ENCODE measurements around the gene ERMP1.

ERMP1 gene

DNA sequence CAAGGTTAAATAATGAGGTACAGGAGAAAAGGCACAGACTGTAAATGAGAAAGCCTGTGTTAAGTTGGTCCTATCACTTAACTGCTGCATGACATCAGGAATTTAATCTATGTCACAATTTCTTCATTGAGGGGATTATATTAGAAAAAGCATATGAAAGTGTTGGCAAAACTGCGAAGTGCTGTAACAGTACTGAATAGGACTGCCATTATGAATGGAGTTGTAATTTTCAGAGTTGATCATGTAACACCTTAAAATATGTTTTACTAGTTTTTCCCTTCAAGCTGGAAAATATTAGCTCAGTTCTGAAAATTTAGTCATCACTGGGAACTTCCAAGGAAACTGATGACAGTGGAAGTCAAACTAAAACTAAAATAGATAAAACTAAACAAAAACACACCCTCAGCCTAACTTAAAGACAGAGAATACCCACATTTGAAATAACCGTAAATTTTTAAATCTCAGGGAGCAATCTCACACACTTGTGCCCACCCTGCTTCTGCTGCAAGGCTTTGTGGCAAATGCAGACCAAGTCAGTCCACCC lies 45.1 kb downstream of the ERMP1 start:
- no peak for TF ChIP-seq ZNF70 (CRISPR knock-in tag; IDR thresholded peaks at IDR 0.05)
- TF ChIP-seq CSDC2 (CRISPR knock-in tag; IDR thresholded peaks at IDR 0.05), result no peak
- no peak for TF ChIP-seq ZC3H10 (CRISPR knock-in tag; IDR thresholded peaks at IDR 0.05)
- no peak for TF ChIP-seq OSR1 (CRISPR knock-in tag; IDR thresholded peaks at IDR 0.05)
- TF ChIP-seq PPARA (CRISPR knock-in tag; IDR thresholded peaks at IDR 0.05; ENCODE audit: borderline replicate concordance), result no peak
- TF ChIP-seq ZNF8 (CRISPR knock-in tag; IDR thresholded peaks at IDR 0.05), result no peak
- TF ChIP-seq ZNF565 (CRISPR knock-in tag; conservative IDR thresholded peaks at IDR 0.05; ENCODE audit: low read depth), result no peak
- TF ChIP-seq GLIS3 (CRISPR knock-in tag; IDR thresholded peaks at IDR 0.05), result no peak
- TF ChIP-seq TCF4 (CRISPR knock-in tag; IDR thresholded peaks at IDR 0.05; ENCODE audit: borderline replicate concordance), result no peak
- TF ChIP-seq BACH2 (CRISPR knock-in tag; IDR thresholded peaks at IDR 0.05; ENCODE audit: borderline replicate concordance), result no peak
- TF ChIP-seq, protein P1, sequence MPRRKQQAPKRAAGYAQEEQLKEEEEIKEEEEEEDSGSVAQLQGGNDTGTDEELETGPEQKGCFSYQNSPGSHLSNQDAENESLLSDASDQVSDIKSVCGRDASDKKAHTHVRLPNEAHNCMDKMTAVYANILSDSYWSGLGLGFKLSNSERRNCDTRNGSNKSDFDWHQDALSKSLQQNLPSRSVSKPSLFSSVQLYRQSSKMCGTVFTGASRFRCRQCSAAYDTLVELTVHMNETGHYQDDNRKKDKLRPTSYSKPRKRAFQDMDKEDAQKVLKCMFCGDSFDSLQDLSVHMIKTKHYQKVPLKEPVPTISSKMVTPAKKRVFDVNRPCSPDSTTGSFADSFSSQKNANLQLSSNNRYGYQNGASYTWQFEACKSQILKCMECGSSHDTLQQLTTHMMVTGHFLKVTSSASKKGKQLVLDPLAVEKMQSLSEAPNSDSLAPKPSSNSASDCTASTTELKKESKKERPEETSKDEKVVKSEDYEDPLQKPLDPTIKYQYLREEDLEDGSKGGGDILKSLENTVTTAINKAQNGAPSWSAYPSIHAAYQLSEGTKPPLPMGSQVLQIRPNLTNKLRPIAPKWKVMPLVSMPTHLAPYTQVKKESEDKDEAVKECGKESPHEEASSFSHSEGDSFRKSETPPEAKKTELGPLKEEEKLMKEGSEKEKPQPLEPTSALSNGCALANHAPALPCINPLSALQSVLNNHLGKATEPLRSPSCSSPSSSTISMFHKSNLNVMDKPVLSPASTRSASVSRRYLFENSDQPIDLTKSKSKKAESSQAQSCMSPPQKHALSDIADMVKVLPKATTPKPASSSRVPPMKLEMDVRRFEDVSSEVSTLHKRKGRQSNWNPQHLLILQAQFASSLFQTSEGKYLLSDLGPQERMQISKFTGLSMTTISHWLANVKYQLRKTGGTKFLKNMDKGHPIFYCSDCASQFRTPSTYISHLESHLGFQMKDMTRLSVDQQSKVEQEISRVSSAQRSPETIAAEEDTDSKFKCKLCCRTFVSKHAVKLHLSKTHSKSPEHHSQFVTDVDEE (CRISPR knock-in tag; IDR thresholded peaks at IDR 0.05), result no peak
- TF ChIP-seq, protein P2, sequence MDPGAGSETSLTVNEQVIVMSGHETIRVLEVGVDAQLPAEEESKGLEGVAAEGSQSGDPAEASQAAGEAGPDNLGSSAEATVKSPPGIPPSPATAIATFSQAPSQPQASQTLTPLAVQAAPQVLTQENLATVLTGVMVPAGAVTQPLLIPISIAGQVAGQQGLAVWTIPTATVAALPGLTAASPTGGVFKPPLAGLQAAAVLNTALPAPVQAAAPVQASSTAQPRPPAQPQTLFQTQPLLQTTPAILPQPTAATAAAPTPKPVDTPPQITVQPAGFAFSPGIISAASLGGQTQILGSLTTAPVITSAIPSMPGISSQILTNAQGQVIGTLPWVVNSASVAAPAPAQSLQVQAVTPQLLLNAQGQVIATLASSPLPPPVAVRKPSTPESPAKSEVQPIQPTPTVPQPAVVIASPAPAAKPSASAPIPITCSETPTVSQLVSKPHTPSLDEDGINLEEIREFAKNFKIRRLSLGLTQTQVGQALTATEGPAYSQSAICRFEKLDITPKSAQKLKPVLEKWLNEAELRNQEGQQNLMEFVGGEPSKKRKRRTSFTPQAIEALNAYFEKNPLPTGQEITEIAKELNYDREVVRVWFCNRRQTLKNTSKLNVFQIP (CRISPR knock-in tag; IDR thresholded peaks at IDR 0.05; ENCODE audit: borderline replicate concordance, low read depth), result no peak
- TF ChIP-seq RARB (CRISPR knock-in tag; IDR thresholded peaks at IDR 0.05), result no peak
- no peak for TF ChIP-seq ARNTL (CRISPR knock-in tag; IDR thresholded peaks at IDR 0.05; ENCODE audit: borderline replicate concordance, low read depth)
- TF ChIP-seq ESRRG (CRISPR knock-in tag; IDR thresholded peaks at IDR 0.05), result no peak
- ATAC-seq, result no peak

DNA sequence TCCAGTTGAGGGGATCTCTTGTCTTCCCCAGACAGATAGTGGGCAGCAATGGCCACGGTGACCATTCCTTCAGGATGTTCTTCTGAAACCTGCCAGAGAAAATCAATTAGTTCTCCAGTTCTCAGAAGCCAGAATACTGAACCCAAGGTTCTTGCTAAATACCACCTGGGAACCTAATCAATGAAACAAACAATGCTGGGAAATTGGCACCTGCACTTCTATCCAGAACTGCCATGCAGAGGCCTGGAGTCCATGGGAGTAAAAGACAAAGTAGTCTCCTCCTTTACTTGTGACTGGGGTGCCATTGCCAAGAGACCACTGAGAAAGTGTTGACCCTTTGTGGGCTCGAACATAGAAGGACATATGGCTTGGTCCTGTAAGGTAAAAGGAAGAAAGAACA lies 45.7 kb downstream of the ERMP1 start:
- no peak for ATAC-seq
- TF ChIP-seq OSR1 (CRISPR knock-in tag; IDR thresholded peaks at IDR 0.05) (no peak), ZNF70 (CRISPR knock-in tag; IDR thresholded peaks at IDR 0.05) (no peak), ESRRG (CRISPR knock-in tag; IDR thresholded peaks at IDR 0.05) (no peak), PPARA (CRISPR knock-in tag; IDR thresholded peaks at IDR 0.05; ENCODE audit: borderline replicate concordance) (no peak), ZNF8 (CRISPR knock-in tag; IDR thresholded peaks at IDR 0.05) (no peak), ZFP3 (CRISPR knock-in tag; IDR thresholded peaks at IDR 0.05) (no peak), CSDC2 (CRISPR knock-in tag; IDR thresholded peaks at IDR 0.05) (no peak), TCF4 (CRISPR knock-in tag; IDR thresholded peaks at IDR 0.05; ENCODE audit: borderline replicate concordance) (no peak), ZC3H10 (CRISPR knock-in tag; IDR thresholded peaks at IDR 0.05) (no peak), ISL1 (CRISPR knock-in tag; IDR thresholded peaks at IDR 0.05) (no peak), BACH2 (CRISPR knock-in tag; IDR thresholded peaks at IDR 0.05; ENCODE audit: borderline replicate concordance) (no peak), ZFP30 (CRISPR knock-in tag; IDR thresholded peaks at IDR 0.05) (no peak), GLIS3 (CRISPR knock-in tag; IDR thresholded peaks at IDR 0.05) (no peak), ZNF565 (CRISPR knock-in tag; conservative IDR thresholded peaks at IDR 0.05; ENCODE audit: low read depth) (no peak), ARNTL (CRISPR knock-in tag; IDR thresholded peaks at IDR 0.05; ENCODE audit: borderline replicate concordance, low read depth) (no peak)
- TF ChIP-seq, protein P3, sequence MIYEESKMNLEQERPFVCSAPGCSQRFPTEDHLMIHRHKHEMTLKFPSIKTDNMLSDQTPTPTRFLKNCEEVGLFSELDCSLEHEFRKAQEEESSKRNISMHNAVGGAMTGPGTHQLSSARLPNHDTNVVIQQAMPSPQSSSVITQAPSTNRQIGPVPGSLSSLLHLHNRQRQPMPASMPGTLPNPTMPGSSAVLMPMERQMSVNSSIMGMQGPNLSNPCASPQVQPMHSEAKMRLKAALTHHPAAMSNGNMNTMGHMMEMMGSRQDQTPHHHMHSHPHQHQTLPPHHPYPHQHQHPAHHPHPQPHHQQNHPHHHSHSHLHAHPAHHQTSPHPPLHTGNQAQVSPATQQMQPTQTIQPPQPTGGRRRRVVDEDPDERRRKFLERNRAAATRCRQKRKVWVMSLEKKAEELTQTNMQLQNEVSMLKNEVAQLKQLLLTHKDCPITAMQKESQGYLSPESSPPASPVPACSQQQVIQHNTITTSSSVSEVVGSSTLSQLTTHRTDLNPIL (CRISPR knock-in tag; IDR thresholded peaks at IDR 0.05; ENCODE audit: low read depth), result no peak
- TF ChIP-seq, protein P2 (CRISPR knock-in tag; IDR thresholded peaks at IDR 0.05; ENCODE audit: borderline replicate concordance, low read depth), result no peak
- TF ChIP-seq, protein P1 (CRISPR knock-in tag; IDR thresholded peaks at IDR 0.05), result no peak
- TF ChIP-seq, protein P4, sequence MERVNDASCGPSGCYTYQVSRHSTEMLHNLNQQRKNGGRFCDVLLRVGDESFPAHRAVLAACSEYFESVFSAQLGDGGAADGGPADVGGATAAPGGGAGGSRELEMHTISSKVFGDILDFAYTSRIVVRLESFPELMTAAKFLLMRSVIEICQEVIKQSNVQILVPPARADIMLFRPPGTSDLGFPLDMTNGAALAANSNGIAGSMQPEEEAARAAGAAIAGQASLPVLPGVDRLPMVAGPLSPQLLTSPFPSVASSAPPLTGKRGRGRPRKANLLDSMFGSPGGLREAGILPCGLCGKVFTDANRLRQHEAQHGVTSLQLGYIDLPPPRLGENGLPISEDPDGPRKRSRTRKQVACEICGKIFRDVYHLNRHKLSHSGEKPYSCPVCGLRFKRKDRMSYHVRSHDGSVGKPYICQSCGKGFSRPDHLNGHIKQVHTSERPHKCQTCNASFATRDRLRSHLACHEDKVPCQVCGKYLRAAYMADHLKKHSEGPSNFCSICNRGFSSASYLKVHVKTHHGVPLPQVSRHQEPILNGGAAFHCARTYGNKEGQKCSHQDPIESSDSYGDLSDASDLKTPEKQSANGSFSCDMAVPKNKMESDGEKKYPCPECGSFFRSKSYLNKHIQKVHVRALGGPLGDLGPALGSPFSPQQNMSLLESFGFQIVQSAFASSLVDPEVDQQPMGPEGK (CRISPR knock-in tag; IDR thresholded peaks at IDR 0.05; ENCODE audit: borderline replicate concordance), result no peak

Measured in SK-N-SH treated with all-trans-retinoic acid at 6 μM for 48 hours (cell line).